B cell (primary cell): ENCODE results near the gene BEGAIN.

Source experiments
- EZH2 ChIP-seq: IDR thresholded peaks from 2 replicates; pipeline ENCODE4 v1.6.1; 2012; ENCODE audit warnings: borderline replicate concordance, low read depth, mild to moderate bottlenecking, moderate library complexity, low read length; ENCODE audit not compliant: insufficient read depth, poor library complexity, severe bottlenecking
- TF ChIP-seq, protein P1 (sequence below): fragments of 200-600 bp; IDR thresholded peaks from one replicate; pipeline ENCODE4 v1.8.0; 2022; ENCODE audit warnings: antibody characterized with exemption, mild to moderate bottlenecking

GRCh38 chr14:100540926-100541620 lies 46.1 kb downstream of the BEGAIN start:
- TF ChIP-seq EZH2 = no peak
- TF ChIP-seq, protein P1, sequence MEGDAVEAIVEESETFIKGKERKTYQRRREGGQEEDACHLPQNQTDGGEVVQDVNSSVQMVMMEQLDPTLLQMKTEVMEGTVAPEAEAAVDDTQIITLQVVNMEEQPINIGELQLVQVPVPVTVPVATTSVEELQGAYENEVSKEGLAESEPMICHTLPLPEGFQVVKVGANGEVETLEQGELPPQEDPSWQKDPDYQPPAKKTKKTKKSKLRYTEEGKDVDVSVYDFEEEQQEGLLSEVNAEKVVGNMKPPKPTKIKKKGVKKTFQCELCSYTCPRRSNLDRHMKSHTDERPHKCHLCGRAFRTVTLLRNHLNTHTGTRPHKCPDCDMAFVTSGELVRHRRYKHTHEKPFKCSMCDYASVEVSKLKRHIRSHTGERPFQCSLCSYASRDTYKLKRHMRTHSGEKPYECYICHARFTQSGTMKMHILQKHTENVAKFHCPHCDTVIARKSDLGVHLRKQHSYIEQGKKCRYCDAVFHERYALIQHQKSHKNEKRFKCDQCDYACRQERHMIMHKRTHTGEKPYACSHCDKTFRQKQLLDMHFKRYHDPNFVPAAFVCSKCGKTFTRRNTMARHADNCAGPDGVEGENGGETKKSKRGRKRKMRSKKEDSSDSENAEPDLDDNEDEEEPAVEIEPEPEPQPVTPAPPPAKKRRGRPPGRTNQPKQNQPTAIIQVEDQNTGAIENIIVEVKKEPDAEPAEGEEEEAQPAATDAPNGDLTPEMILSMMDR = no peak
